Raji (cell line): Measurements from ENCODE around the gene CALCR.

ENCODE experiments used
- POLR2A ChIP-seq: IDR thresholded peaks from 2 replicates; pipeline ENCODE4 v1.6.1; 2011; ENCODE audit warnings: low read depth, low read length, control low read depth; ENCODE audit not compliant: insufficient read depth

Gene CALCR

GRCh38 chr7:93562106-93562505 lies 12.4 kb downstream of the CALCR start:
- TF ChIP-seq POLR2A: no peak

DNA sequence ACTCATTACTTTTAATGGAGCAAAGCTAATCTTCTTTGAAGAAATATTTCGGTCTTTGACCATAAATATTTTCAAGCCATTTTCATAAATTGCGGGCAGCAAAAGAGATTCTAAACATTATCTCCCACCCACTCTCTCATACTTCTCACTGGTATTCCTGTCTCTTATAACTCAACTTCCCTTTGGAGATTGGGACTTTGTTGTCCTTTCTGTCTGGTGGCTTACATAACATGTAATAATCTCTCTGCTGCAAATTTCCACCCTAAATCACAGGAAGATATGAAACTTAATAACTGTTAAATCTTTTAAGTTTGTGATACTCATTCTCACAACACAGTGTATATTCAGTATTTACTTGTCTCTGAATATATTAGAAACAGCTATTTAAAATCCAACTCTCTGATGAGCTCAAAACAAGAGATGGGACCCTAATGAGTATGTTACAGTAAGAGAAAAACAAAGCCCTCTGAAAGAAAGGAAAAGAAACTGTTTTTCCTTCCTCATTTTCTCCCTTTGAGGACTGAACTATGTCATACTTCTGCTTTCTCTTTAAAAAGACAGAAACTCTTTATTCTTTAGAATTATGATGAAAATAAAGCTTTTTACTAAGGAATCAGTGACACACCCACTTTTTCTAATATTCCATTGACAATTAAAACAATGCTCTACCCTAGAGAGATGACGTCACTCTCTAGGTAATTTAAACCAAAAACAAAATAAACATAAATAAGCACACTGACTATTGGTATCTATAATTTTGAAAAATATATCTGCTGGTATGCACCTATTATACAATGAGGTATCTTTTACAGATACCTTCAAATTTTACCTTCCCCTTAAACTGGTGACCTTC lies 14.7 kb downstream of the CALCR start:
- no peak for TF ChIP-seq POLR2A

GRCh38 chr7:93558705-93559614 lies 15.6 kb downstream of the CALCR start:
- TF ChIP-seq POLR2A: no peak

GRCh38 chr7:93551931-93552330 lies 22.6 kb downstream of the CALCR start:
- no peak for TF ChIP-seq POLR2A

- no peak for TF ChIP-seq POLR2A
Observed at GRCh38 chr7:93551063-93551895, 23.2 kb downstream of the CALCR start.

GRCh38 chr7:93547716-93548115 lies 26.8 kb downstream of the CALCR start:
- no peak for TF ChIP-seq POLR2A

- no peak for TF ChIP-seq POLR2A
Observed at GRCh38 chr7:93544691-93545090, 29.8 kb downstream of the CALCR start.

DNA sequence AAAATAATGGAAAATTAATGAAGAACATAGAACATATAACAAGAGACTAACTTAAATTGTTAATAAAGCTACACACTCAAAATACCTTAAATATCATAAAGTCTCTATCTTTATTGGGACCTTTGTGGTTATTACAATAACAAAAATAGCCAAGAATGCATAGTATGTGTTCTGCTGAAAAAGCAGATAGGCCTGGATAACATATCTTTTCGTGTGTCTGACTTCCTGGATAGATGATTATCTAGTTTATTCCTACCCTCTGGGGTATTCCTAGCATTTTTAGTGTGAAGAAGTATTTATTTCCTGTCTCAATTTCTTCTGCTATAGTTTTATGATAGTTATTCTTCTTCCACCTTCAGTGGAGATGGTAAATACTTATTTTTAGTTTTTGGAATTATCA lies 36.5 kb downstream of the CALCR start:
- TF ChIP-seq POLR2A: no peak

GRCh38 chr7:93535616-93536015 lies 38.9 kb downstream of the CALCR start:
- TF ChIP-seq POLR2A: no peak

GRCh38 chr7:93530701-93531100 lies 43.8 kb downstream of the CALCR start:
- TF ChIP-seq POLR2A: no peak

GRCh38 chr7:93516834-93517233 lies 57.7 kb downstream of the CALCR start:
- TF ChIP-seq POLR2A: no peak

DNA sequence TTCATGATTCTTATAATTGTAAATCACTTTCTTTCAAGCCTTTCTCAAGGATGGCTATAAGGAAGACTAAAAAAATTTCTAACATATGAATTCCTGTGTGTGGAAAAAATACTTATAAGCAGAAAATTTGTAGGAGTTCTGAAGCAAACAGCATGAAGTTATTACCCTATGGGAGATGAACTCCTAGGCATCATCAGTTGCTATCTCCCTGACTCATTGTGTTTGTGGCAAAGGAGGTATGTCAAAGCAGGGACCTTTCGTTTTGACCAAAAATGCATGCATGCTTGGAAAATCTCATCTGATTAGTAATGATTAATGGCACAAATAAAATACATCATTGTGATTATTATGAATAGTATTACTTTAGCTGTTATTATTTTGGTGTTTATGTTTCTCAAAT lies 59.4 kb downstream of the CALCR start:
- TF ChIP-seq POLR2A: no peak

DNA sequence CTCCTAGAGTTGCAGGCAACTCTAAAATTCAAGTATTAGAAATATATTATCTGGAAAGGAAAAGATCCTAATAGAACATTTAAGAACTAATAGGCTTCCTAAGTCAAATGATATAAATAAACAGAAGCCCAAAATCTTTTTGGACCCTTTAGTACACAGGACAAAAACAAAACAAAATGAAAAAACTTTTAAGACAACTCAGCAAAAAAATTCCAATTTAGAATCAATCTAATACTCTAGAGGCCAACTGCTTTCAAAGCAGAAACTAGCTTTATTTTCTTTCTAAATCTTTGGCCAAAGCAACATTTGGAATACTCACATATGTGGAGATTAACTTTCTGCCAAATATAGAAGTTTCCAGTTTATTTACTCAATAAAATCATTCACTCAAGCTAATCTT lies 65.2 kb downstream of the CALCR start:
- no peak for TF ChIP-seq POLR2A

- no peak for TF ChIP-seq POLR2A
Observed at GRCh38 chr7:93503088-93503487, 71.4 kb downstream of the CALCR start.

GRCh38 chr7:93476491-93477344 lies 97.8 kb downstream of the CALCR start:
- TF ChIP-seq POLR2A: no peak

DNA sequence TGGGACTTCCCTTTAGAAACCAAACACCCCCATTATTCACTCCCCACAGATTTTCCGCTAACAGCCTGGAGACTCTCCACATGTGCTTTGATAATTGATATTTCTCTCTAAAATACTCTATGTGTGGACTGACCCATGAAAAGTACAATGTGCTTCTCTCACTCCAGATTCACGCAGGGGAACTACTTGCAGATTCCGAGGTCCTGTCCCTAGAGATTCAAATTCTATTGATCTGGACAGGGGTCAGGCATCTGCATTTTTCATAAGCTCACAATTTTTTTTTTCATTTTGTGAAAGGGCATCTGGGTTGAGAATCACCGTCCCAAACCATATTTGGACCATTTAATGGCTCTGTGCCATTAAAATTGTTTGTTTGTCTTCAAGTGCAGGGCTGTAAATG lies 98.7 kb downstream of the CALCR start:
- TF ChIP-seq POLR2A: no peak
